Fibroblast of lung (primary cell): Measurements from ENCODE around the gene GNAL. TPM values are rescaled to one million over a fixed set of nuclear protein-coding genes. Genes with fewer than 3 reads are reported as not detected.

Experiments used
- DNase-seq, 2 donors: peaks; one replicate each; pipeline versions ENCODE4 v3.0.0 to v3.0.0-alpha.2; 2010; ENCODE audit warnings: low read depth in 2 of 2
- H2AFZ ChIP-seq: 2 replicates; pipeline ENCODE4 v1.5.1; 2012; ENCODE audit warnings: low read length, control low read depth, inconsistent platforms
- H3K27ac ChIP-seq: 2 replicates; pipeline ENCODE4 v1.5.1; 2011; ENCODE audit warnings: low read length, control low read depth; ENCODE audit not compliant: insufficient read depth
- H3K27me3 ChIP-seq: 2 replicates; pipeline ENCODE4 v1.5.1; 2011; ENCODE audit warnings: mild to moderate bottlenecking, low read length; ENCODE audit not compliant: control insufficient read depth, insufficient read depth
- H3K36me3 ChIP-seq: 2 replicates; pipeline ENCODE4 v1.5.1; 2011; ENCODE audit warnings: low read length; ENCODE audit not compliant: control insufficient read depth, insufficient read depth
- H3K4me1 ChIP-seq: 2 replicates; pipeline ENCODE4 v1.5.1; 2011; ENCODE audit warnings: low read length; ENCODE audit not compliant: control insufficient read depth, insufficient read depth; ENCODE audit errors: extremely low read depth
- H3K4me2 ChIP-seq: 2 replicates; pipeline ENCODE4 v1.5.1; 2011; ENCODE audit warnings: low read length, control low read depth; ENCODE audit not compliant: insufficient read depth; ENCODE audit errors: extremely low read depth
- H3K4me3 ChIP-seq, 4 experiments: fragments of 200-600 bp in 1 of 4; sonication (generic) in 1 of 4; replicated peaks in 1 of 4; 2 replicates each; pipeline ENCODE4 v1.5.1; 2011 to 2016; ENCODE audit warnings: low read length in 4 of 4, low read depth in 3 of 4, mild to moderate bottlenecking in 3 of 4, control low read depth in 2 of 4, inconsistent platforms in 1 of 4, mixed read lengths in 1 of 4; ENCODE audit not compliant: insufficient read depth in 1 of 4; ENCODE audit errors: control extremely low read depth in 1 of 4
- H3K79me2 ChIP-seq: 2 replicates; pipeline ENCODE4 v1.5.1; 2012; ENCODE audit warnings: mild to moderate bottlenecking, low read length, inconsistent platforms; ENCODE audit not compliant: control insufficient read depth, insufficient read depth
- H3K9ac ChIP-seq: 2 replicates; pipeline ENCODE4 v1.5.1; 2011; ENCODE audit warnings: mild to moderate bottlenecking, low read length, control low read depth; ENCODE audit not compliant: insufficient read depth
- H3K9me3 ChIP-seq: 2 replicates; pipeline ENCODE4 v1.5.1; 2012; ENCODE audit warnings: low read depth, low read length; ENCODE audit not compliant: control insufficient read depth, insufficient read depth
- H4K20me1 ChIP-seq: 2 replicates; pipeline ENCODE4 v1.5.1; 2011; ENCODE audit warnings: low read length; ENCODE audit not compliant: control insufficient read depth, insufficient read depth; ENCODE audit errors: extremely low read depth
- CTCF ChIP-seq, 2 donors: IDR thresholded peaks in 1 of 2; conservative IDR thresholded peaks in 1 of 2; 1 replicate in 1 of 2; 2 replicates in 1 of 2; pipeline ENCODE4 v1.5.1; 2011 to 2012; ENCODE audit warnings: low read length in 2 of 2, control low read depth in 1 of 2, inconsistent platforms in 1 of 2, low read depth in 1 of 2, mild to moderate bottlenecking in 1 of 2
- EZH2 ChIP-seq: IDR thresholded peaks from 2 replicates; pipeline ENCODE4 v1.5.1; 2012; ENCODE audit warnings: low read length, control low read depth, mild to moderate bottlenecking; ENCODE audit errors: missing control alignments
- polyA plus RNA-seq, 2 donors: library from polyadenylated mRNA; depleted of rRNA in 1 of 2; stranded (reverse) in 1 of 2; unstranded in 1 of 2; fragments of >200 nt; gene quantifications; 2 replicates each; pipeline ENCODE4 v1.2.1, GENCODE V29; 2011 to 2012; ENCODE audit warnings: missing spikeins in 1 of 2
- total RNA-seq: library from RNA; depleted of rRNA; stranded (reverse); fragments of >200 nt; gene quantifications from 2 replicates; pipeline ENCODE4 v1.2.1, GENCODE V29; 2014

The GNAL gene
- total and polyA plus RNA-seq, 2 donors (not counting 1 experiment from before 2014, with no cell fraction given) = 0.05 to 0.50 TPM

DNA sequence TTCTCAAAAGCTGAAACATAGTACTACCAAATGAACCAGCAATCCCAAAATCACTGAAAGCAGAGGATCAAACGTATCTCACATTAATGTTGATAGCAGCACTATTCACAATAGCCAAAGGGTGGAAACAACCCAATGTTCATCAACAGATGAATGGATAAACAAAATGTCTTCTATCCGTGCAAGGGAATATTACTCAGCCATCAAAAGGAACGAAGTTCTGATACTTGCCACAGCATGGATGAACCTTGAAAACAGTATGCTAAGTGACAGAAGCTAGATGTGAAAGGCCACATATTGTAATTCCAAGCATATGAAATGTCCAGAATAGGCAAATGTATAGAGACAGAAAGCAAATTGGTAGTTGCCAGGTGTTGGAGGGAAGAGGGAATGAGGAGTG lies 105.1 kb downstream of the GNAL start:
- no peak for DNase-seq
- Histone ChIP-seq H3K27me3 (no peaks in the 10 kb centered on the region), H3K4me1 (no peaks in the 10 kb centered on the region), H3K79me2 (no peaks in the 10 kb centered on the region), H3K4me3 (no peak overlapping the region), H3K4me2 (no peak overlapping the region), H3K36me3 (no peaks in the 10 kb centered on the region), H4K20me1 (no peaks in the 10 kb centered on the region), H3K9ac (no peak overlapping the region), H2AFZ (no peak overlapping the region), H3K9me3 (no peaks in the 10 kb centered on the region), H3K27ac (no peak overlapping the region)
- TF ChIP-seq EZH2 = no peak
- TF ChIP-seq CTCF (conservative IDR thresholded peaks at IDR 0.05 in 1 of 2, IDR thresholded peaks at IDR 0.05 in 1 of 2; ENCODE audit: low read depth in 1 of 2, low read length in 2 of 2) = no peak

GRCh38 chr18:11795916-11796315 lies 106.9 kb downstream of the GNAL start:
- Histone ChIP-seq H3K27ac (no peak overlapping the region), H4K20me1 (no peaks in the 10 kb centered on the region), H3K79me2 (no peaks in the 10 kb centered on the region), H3K27me3 (no peaks in the 10 kb centered on the region), H3K36me3 (no peaks in the 10 kb centered on the region), H3K9ac (no peak overlapping the region), H2AFZ (no peak overlapping the region), H3K4me3 (no peak overlapping the region), H3K9me3 (no peaks in the 10 kb centered on the region), H3K4me1 (no peaks in the 10 kb centered on the region), H3K4me2 (no peak overlapping the region)
- DNase-seq = no peak
- no peak for TF ChIP-seq CTCF (conservative IDR thresholded peaks at IDR 0.05 in 1 of 2, IDR thresholded peaks at IDR 0.05 in 1 of 2; ENCODE audit: low read depth in 1 of 2, low read length in 2 of 2)
- TF ChIP-seq EZH2 = no peak

- no peak for TF ChIP-seq CTCF (conservative IDR thresholded peaks at IDR 0.05 in 1 of 2, IDR thresholded peaks at IDR 0.05 in 1 of 2; ENCODE audit: low read depth in 1 of 2, low read length in 2 of 2)
- TF ChIP-seq EZH2 = no peak
- no peaks in the 10 kb centered on the region for H3K36me3 ChIP-seq
Measured at GRCh38 chr18:11798271-11798670, 109.2 kb downstream of the GNAL start.

More at GRCh38 chr18:11798271-11798670, 109.2 kb downstream of the GNAL start:
- no peak overlapping the region for H3K9ac ChIP-seq
- H3K79me2 ChIP-seq = no peaks in the 10 kb centered on the region
- no peaks in the 10 kb centered on the region for H3K9me3 ChIP-seq
- no peak overlapping the region for H3K27ac ChIP-seq
- no peak overlapping the region for H3K4me2 ChIP-seq
- no peaks in the 10 kb centered on the region for H4K20me1 ChIP-seq
- H3K4me1 ChIP-seq = no peaks in the 10 kb centered on the region
- H3K4me3 ChIP-seq = no peak overlapping the region
- no peak for DNase-seq
- H3K27me3 ChIP-seq = no peaks in the 10 kb centered on the region
- H2AFZ ChIP-seq = no peak overlapping the region
